Spleen (tissue), 11 donors: Measurements from ENCODE around the gene RAP1GAP. TPM values are rescaled to one million over a fixed set of nuclear protein-coding genes. Genes with fewer than 3 reads are reported as not detected.

Source experiments
- DNase-seq: peaks from one replicate; pipeline ENCODE4 v3.0.0-alpha.2; 2020
- H3K27ac ChIP-seq, 8 donors: fragments of 200-600 bp; sonication (generic) in 7 of 8; 1 replicate in 4 of 8; 2 replicates in 4 of 8; pipeline versions ENCODE4 v1.5.0 to v1.8.0; 2016 to 2021; ENCODE audit warnings: inconsistent platforms in 4 of 8, mild to moderate bottlenecking in 4 of 8, moderate library complexity in 1 of 8
- H3K27me3 ChIP-seq, 7 donors: fragments of 200-600 bp; sonication (generic) in 6 of 7; replicated peaks in 1 of 7; 1 replicate in 4 of 7; 2 replicates in 3 of 7; pipeline versions ENCODE4 v1.5.0 to v1.8.0; 2016 to 2021; ENCODE audit warnings: inconsistent platforms in 3 of 7, mild to moderate bottlenecking in 1 of 7
- H3K36me3 ChIP-seq, 6 donors: fragments of 200-600 bp; sonication (generic) in 5 of 6; 1 replicate in 4 of 6; 2 replicates in 2 of 6; pipeline versions ENCODE4 v1.5.0 to v1.8.0; 2016 to 2021; ENCODE audit warnings: inconsistent platforms in 2 of 6
- H3K4me1 ChIP-seq, 6 donors: fragments of 200-600 bp; sonication (generic) in 5 of 6; 1 replicate in 3 of 6; 2 replicates in 3 of 6; pipeline versions ENCODE4 v1.5.0 to v1.8.0; 2016 to 2021; ENCODE audit warnings: inconsistent platforms in 3 of 6
- H3K4me3 ChIP-seq, 8 donors: fragments of 200-600 bp; sonication (generic) in 7 of 8; 1 replicate in 4 of 8; 2 replicates in 4 of 8; pipeline versions ENCODE4 v1.5.0 to v1.8.0; 2016 to 2021; ENCODE audit warnings: inconsistent platforms in 4 of 8, mild to moderate bottlenecking in 4 of 8, moderate library complexity in 2 of 8
- H3K9me3 ChIP-seq, 8 donors: fragments of 200-600 bp; sonication (generic) in 7 of 8; 1 replicate in 4 of 8; 2 replicates in 4 of 8; pipeline versions ENCODE4 v1.5.0 to v1.8.0; 2016 to 2021; ENCODE audit warnings: inconsistent platforms in 4 of 8
- CTCF ChIP-seq, 11 experiments: fragments of 200-600 bp in 7 of 11; fragments of 450-650 bp in 4 of 11; sonication (generic) in 4 of 11; IDR thresholded peaks in 8 of 11; conservative IDR thresholded peaks in 3 of 11; 1 replicate in 7 of 11; 2 replicates in 4 of 11; pipeline versions ENCODE4 v1.4.0 to v1.8.0; 2016 to 2021; ENCODE audit warnings: antibody characterized with exemption in 11 of 11, inconsistent platforms in 4 of 11, mild to moderate bottlenecking in 1 of 11
- POLR2A ChIP-seq, 3 donors: fragments of 450-650 bp; IDR thresholded peaks; one replicate each; pipeline ENCODE4 v1.5.1; 2017; ENCODE audit warnings: antibody characterized with exemption in 3 of 3, mild to moderate bottlenecking in 1 of 3
- POLR2AphosphoS5 ChIP-seq, 3 donors: sonication (generic); formaldehyde crosslinking; IDR thresholded peaks; one replicate each; pipeline ENCODE4 v1.5.1; 2017; ENCODE audit warnings: antibody characterized with exemption in 3 of 3
- WGBS, 5 donors: extraction: QIAGEN DNeasy Blood & Tissue Kit in 3 of 5; methylation state at CpG; one replicate each; pipeline versions ENCODE4 v1.1.5 to v1.1.7; 2013 to 2018; 5-methylcytosine and 5-hydroxymethylcytosine counted together
- intact Hi-C: fragments of 100-400 bp; cut with DNase I; formaldehyde crosslinking; loops from one replicate; pipeline ENCODE4 v1.15.0; 2023; ENCODE audit warnings: low total_unique reads
- polyA plus RNA-seq, 3 donors: library from polyadenylated mRNA; stranded (reverse); fragments of 200-250 nt; gene quantifications; one replicate each; pipeline ENCODE4 v1.2.1, GENCODE V29; 2013
- total RNA-seq, 7 donors: library from RNA; depleted of rRNA in 3 of 7; stranded (reverse); fragments of >200 nt in 3 of 7; fragmentation: NEBNext Ultra II Directional in 4 of 7; extraction: Animal tissue kit (Norgen Biotek cat#: 25700) in 4 of 7; gene quantifications; one replicate each; pipeline versions ENCODE4 v1.1.0 to v1.2.1, GENCODE V29; 2016 to 2021
- donor health status: healthy with polysubstance abuse.
- donor health status: DM: no; HTN: no; CAD: no; lungs with moderate emphysema.
- donor health status: DM: no; HTN: no; CAD: no.
- donor health status: Bipolar disorder and iron deficiency.
- donor health status: healthy.
- donor health status: DM: no; HTN: no; CAD: no.
- donor health status: DM: yes; HTN: yes; CAD: no.

The RAP1GAP gene
- total and polyA plus RNA-seq, 10 donors: 0.30 to 12.1 (median 0.86) TPM

- H3K4me3 ChIP-seq: no peak overlapping the region
- no peaks in the 10 kb centered on the region for H3K9me3 ChIP-seq
- H3K4me1 ChIP-seq: peaks cover 0 to 7% (median 3%) of the 10 kb centered on the region in 6 donors
- no peak for DNase-seq
- no peak for TF ChIP-seq CTCF (IDR thresholded peaks at IDR 0.05 in 8 of 11, conservative IDR thresholded peaks at IDR 0.05 in 3 of 11)
- no peak for TF ChIP-seq POLR2A (IDR thresholded peaks at IDR 0.05)
- no peak for TF ChIP-seq POLR2AphosphoS5 (IDR thresholded peaks at IDR 0.05)
- peaks cover 0 to 34% (median 15%) of the 10 kb centered on the region in 7 donors for H3K27me3 ChIP-seq
- no peaks in the 10 kb centered on the region for H3K36me3 ChIP-seq
- no peak overlapping the region for H3K27ac ChIP-seq
- WGBS, 5 donors: 89 to 95% (median 91%) methylated on average over 12 to 16 of the region's 16 CpGs
- intact Hi-C loops: no loop called here
Observed at GRCh38 chr1:21617126-21617738, 51.9 kb downstream of the RAP1GAP start.

GRCh38 chr1:21616372-21616771 lies 52.8 kb downstream of the RAP1GAP start:
- H3K4me3 ChIP-seq: no peak overlapping the region
- H3K27me3 ChIP-seq: peaks cover 0 to 29% (median 6%) of the 10 kb centered on the region in 7 donors
- no peak for DNase-seq
- TF ChIP-seq CTCF (IDR thresholded peaks at IDR 0.05 in 8 of 11, conservative IDR thresholded peaks at IDR 0.05 in 3 of 11): no peak
- no peak for TF ChIP-seq POLR2AphosphoS5 (IDR thresholded peaks at IDR 0.05)
- no peak for TF ChIP-seq POLR2A (IDR thresholded peaks at IDR 0.05)
- H3K4me1 ChIP-seq: no peaks in the 10 kb centered on the region
- no peaks in the 10 kb centered on the region for H3K9me3 ChIP-seq
- H3K27ac ChIP-seq: no peak overlapping the region
- H3K36me3 ChIP-seq: no peaks in the 10 kb centered on the region
- 48 to 62% (median 59%) methylated on average over 7 to 8 of the region's 8 CpGs for WGBS, 5 donors
- intact Hi-C loops: no loop called here

- Histone ChIP-seq H3K9me3 (no peaks in the 10 kb centered on the region), H3K27ac (no peak overlapping the region), H3K4me3 (no peak overlapping the region), H3K36me3 (no peaks in the 10 kb centered on the region), H3K27me3 (peaks cover 0 to 24% (median 0%) of the 10 kb centered on the region in 7 donors), H3K4me1 (no peaks in the 10 kb centered on the region)
- DNase-seq: no peak
- no peak for TF ChIP-seq POLR2AphosphoS5 (IDR thresholded peaks at IDR 0.05)
- TF ChIP-seq POLR2A (IDR thresholded peaks at IDR 0.05): no peak
- TF ChIP-seq CTCF (IDR thresholded peaks at IDR 0.05 in 8 of 11, conservative IDR thresholded peaks at IDR 0.05 in 3 of 11): no peak
- intact Hi-C loops: no loop called here
- 70 to 92% (median 88%) methylated on average over 6 to 11 of the region's 11 CpGs for WGBS, 5 donors
Observed at GRCh38 chr1:21614419-21615115, 54.6 kb downstream of the RAP1GAP start.
